ENCODE measurements around the gene PRKCQ. TPM values are rescaled to one million over a fixed set of nuclear protein-coding genes. Genes with fewer than 3 reads are reported as not detected.

PRKCQ gene
- total and polyA plus RNA-seq, 3 donors from 2014 or later = 2.5 to 3.0 (median 2.9) TPM

GRCh38 chr10:6398399-6398798 lies 181.7 kb downstream of the PRKCQ start:
- 50 to 85% methylated on average over 2 of the region's 2 CpGs for WGBS, 2 donors

GRCh38 chr10:6396652-6397051 lies 183.4 kb downstream of the PRKCQ start:
- Histone ChIP-seq H3K9me3 (no peaks in the 10 kb centered on the region), H3K4me3 (no peak overlapping the region), H3K27me3 (no peaks in the 10 kb centered on the region), H3K27ac (no peak overlapping the region), H3K4me1 (peaks cover 3% of the 10 kb centered on the region), H3K36me3 (ENCODE audit: low read depth, missing control alignments) (no peaks in the 10 kb centered on the region)
- WGBS, 2 donors = 90 to 94% methylated on average over 4 of the region's 4 CpGs
- no peak for TF ChIP-seq CTCF (IDR thresholded peaks at IDR 0.05)
- TF ChIP-seq POLR2A (IDR thresholded peaks at IDR 0.05) = no peak
- no peak for DNase-seq
- intact Hi-C loops (cut with DNase I; ENCODE audit: low total_unique reads) = no loop called here

More at GRCh38 chr10:6398399-6398798, 181.7 kb downstream of the PRKCQ start:
- H3K27me3 ChIP-seq = no peaks in the 10 kb centered on the region
- DNase-seq = no peak
- H3K4me1 ChIP-seq = peaks cover 3% of the 10 kb centered on the region
- no peaks in the 10 kb centered on the region for H3K36me3 ChIP-seq (ENCODE audit: low read depth, missing control alignments)
- no peak overlapping the region for H3K27ac ChIP-seq
- intact Hi-C loops (cut with DNase I; ENCODE audit: low total_unique reads) = no loop called here
- no peaks in the 10 kb centered on the region for H3K9me3 ChIP-seq
- no peak for TF ChIP-seq POLR2A (IDR thresholded peaks at IDR 0.05)
- TF ChIP-seq CTCF (IDR thresholded peaks at IDR 0.05) = no peak
- no peak overlapping the region for H3K4me3 ChIP-seq

- Histone ChIP-seq H3K9me3 (no peaks in the 10 kb centered on the region), H3K4me1 (no peaks in the 10 kb centered on the region), H3K36me3 (ENCODE audit: low read depth, missing control alignments) (no peaks in the 10 kb centered on the region), H3K4me3 (no peak overlapping the region), H3K27me3 (no peaks in the 10 kb centered on the region), H3K27ac (no peak overlapping the region)
- TF ChIP-seq POLR2A (IDR thresholded peaks at IDR 0.05) = no peak
- TF ChIP-seq CTCF (IDR thresholded peaks at IDR 0.05) = no peak
- no peak for DNase-seq
- WGBS, 2 donors = 96 to 97% methylated on average over 4 of the region's 4 CpGs
- intact Hi-C loops (cut with DNase I; ENCODE audit: low total_unique reads) = no loop called here
Observed at GRCh38 chr10:6396226-6396625, 183.8 kb downstream of the PRKCQ start.

- Histone ChIP-seq H3K4me3 (no peak overlapping the region), H3K36me3 (ENCODE audit: low read depth, missing control alignments) (no peaks in the 10 kb centered on the region), H3K9me3 (no peaks in the 10 kb centered on the region), H3K27me3 (no peaks in the 10 kb centered on the region), H3K27ac (no peak overlapping the region), H3K4me1 (no peaks in the 10 kb centered on the region)
- 72% methylated on average over 8 of the region's 8 CpGs for WGBS, 2 donors
- intact Hi-C loops (cut with DNase I; ENCODE audit: low total_unique reads) = no loop called here
- TF ChIP-seq POLR2A (IDR thresholded peaks at IDR 0.05) (no peak), CTCF (IDR thresholded peaks at IDR 0.05) (no peak)
- DNase-seq = no peak
Observed at GRCh38 chr10:6395606-6396005, 184.5 kb downstream of the PRKCQ start.

GRCh38 chr10:6394084-6394483 lies 186.0 kb downstream of the PRKCQ start:
- WGBS, 2 donors = 60 to 71% methylated on average over 5 of the region's 5 CpGs
- no peaks in the 10 kb centered on the region for H3K36me3 ChIP-seq (ENCODE audit: low read depth, missing control alignments)
- TF ChIP-seq POLR2A (IDR thresholded peaks at IDR 0.05) = no peak
- TF ChIP-seq CTCF (IDR thresholded peaks at IDR 0.05) = no peak
- no peak overlapping the region for H3K4me3 ChIP-seq
- no peaks in the 10 kb centered on the region for H3K9me3 ChIP-seq
- DNase-seq = no peak
- no peak overlapping the region for H3K27ac ChIP-seq
- no peaks in the 10 kb centered on the region for H3K27me3 ChIP-seq
- intact Hi-C loops (cut with DNase I; ENCODE audit: low total_unique reads) = no loop called here
- no peaks in the 10 kb centered on the region for H3K4me1 ChIP-seq

All from testis (tissue), 3 donors.